ENCODE results near the gene PHLDB1.
A peak's percentile ranks its signal among the peaks of the same experiment; 100 is the strongest.
"Not testable (repeated sequence)": the region's sequence is repeated elsewhere in the genome, so short reads cannot be mapped to it uniquely, and the experiment has no call there.

The PHLDB1 gene

DNA sequence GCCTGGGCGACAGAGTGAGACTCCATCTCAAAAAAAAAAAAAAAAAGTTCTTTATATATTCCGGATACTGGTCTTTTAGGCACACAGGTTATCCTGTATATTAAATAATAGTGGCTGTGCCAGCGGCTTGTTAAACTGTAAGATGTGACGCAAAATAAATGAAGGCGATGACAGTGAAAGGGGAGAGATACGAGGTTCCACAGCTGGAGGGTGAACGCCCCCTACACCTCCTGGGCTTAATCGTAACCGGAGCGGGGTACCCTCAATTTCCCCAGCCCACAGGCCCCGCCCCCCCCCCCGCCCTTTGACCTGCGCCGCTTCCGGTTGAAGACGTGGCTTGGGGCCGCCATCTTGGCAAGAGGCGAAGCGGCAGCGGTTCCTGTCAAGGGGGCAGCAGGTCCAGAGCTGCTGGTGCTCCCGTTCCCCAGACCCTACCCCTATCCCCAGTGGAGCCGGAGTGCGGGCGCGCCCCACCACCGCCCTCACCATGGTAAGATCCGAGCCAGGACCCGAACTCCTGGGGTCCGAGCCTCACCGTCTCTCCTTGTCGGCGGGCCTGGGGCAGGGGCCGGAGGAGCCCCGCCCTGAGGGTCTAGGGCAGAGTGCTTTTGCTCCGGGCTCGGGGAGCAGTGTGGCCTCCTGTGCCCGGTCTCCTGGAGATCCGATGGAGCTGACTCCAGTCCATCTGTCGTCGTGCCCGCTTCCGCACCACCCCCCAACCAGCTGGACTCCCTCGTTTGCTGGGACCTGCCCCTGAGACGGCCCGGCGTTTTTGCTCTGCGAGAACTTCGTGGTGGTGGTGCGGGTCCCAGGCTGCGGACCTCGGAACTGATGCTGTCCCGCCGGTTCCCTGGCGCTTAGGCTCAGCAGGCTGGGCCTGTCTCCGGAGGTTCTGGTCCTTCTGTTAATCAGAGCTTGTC lies 35.1 kb upstream of the PHLDB1 start, which contains the start of gene ARCN1:
ARCN1 (plus strand) TSS at position 349 of the 920 bp plus-strand sequence; CDS start at position 488, 139 bp downstream.
- Mint-ChIP-seq H3K4me3 (peak within 1 kb of the TSS; percentile 98), H3K27ac (peak within 1 kb of the TSS; percentile 97), H3K27me3 (ENCODE audit: low read depth, poor library complexity) (no peaks in the 10 kb centered on the region), H3K9me3 (no peaks in the 10 kb centered on the region), H3K36me3 (ENCODE audit: low read depth) (peaks cover 5% of the 10 kb centered on the region), H3K4me1 (peaks cover 35% of the 10 kb centered on the region)
- TF ChIP-seq, protein P1, sequence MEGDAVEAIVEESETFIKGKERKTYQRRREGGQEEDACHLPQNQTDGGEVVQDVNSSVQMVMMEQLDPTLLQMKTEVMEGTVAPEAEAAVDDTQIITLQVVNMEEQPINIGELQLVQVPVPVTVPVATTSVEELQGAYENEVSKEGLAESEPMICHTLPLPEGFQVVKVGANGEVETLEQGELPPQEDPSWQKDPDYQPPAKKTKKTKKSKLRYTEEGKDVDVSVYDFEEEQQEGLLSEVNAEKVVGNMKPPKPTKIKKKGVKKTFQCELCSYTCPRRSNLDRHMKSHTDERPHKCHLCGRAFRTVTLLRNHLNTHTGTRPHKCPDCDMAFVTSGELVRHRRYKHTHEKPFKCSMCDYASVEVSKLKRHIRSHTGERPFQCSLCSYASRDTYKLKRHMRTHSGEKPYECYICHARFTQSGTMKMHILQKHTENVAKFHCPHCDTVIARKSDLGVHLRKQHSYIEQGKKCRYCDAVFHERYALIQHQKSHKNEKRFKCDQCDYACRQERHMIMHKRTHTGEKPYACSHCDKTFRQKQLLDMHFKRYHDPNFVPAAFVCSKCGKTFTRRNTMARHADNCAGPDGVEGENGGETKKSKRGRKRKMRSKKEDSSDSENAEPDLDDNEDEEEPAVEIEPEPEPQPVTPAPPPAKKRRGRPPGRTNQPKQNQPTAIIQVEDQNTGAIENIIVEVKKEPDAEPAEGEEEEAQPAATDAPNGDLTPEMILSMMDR (IDR thresholded peaks at IDR 0.05) = no peak
- DNase-seq = peak; percentile 71

DNA sequence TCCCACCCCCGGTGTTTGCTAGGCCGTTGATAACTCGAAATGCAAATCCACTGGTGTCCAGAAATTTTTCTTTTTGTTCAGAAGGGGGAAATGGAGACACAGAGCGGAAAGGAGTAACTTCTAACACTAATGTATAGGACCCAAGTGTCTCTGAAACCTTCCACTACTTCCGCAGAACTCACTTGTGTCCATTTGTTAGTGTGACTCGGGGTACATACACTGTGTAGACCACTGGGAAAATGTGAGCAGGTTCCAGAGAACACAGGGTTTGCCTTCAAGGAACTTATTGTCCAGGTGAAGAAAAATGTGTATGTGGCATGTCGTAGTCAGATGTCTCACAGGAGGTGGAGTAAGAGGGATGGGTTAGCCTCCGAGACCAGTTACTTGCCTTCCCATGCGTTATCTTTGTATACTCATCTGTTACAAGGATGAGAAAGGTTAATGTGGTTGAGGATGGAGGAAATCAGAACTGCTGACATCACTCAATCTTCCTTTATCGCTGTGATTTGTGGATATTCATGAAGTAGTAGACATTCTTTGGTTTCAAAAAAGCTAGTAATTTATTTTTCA lies 34.3 kb upstream of the PHLDB1 start:
- Mint-ChIP-seq H3K4me1 (peaks cover 35% of the 10 kb centered on the region), H3K36me3 (ENCODE audit: low read depth) (peaks cover 9% of the 10 kb centered on the region), H3K27me3 (ENCODE audit: low read depth, poor library complexity) (no peaks in the 10 kb centered on the region), H3K27ac (peak overlapping the region; percentile 97), H3K9me3 (no peaks in the 10 kb centered on the region), H3K4me3 (peak overlapping the region; percentile 98)
- TF ChIP-seq, protein P1 (IDR thresholded peaks at IDR 0.05) = no peak
- no peak for DNase-seq

DNA sequence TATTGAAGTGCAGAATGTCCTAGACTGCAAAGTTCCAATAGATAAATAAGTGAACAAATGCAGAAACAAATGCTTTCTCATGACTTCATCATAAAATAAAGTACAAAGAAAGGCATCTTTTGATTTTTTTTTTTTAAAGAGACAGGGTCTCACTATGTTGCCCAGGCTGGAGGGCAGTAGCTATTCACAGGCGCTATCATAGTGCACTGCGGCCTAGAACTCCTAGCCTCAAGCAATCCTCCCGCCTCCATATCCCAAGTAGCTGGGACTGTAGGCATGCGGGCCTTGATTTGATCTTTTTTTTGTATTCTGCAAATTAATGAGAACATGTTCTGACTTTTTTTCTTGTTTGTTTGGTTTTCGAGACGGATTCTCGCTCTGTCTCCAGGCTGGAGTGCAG lies 32.8 kb upstream of the PHLDB1 start:
- Mint-ChIP-seq H3K9me3 (no peaks in the 10 kb centered on the region), H3K27ac (no peak overlapping the region), H3K4me3 (peak overlapping the region; percentile 74), H3K36me3 (ENCODE audit: low read depth) (peaks cover 13% of the 10 kb centered on the region), H3K4me1 (peaks cover 35% of the 10 kb centered on the region), H3K27me3 (ENCODE audit: low read depth, poor library complexity) (no peaks in the 10 kb centered on the region)
- TF ChIP-seq, protein P1 (IDR thresholded peaks at IDR 0.05) = no peak
- DNase-seq = no peak

DNA sequence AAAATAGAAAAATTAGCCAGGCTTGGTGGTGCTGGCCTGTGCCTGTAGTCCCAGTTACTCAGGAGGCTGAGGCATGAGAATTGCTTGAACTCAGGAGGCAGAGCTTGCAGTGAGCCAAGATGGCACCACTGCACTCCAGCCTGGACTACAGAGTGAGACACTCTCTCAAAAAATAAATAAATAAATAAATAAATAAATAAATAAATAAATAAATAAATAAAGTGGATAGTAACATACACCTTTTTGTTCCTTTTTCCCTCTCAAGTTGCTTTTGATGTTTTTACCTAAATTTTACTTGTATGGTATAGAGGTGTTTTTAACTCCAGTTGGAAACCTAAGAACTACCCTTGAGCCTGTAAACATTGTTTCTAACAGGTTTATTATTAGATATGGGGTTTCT lies 29.4 kb upstream of the PHLDB1 start:
- not testable (repeated sequence) for H3K9me3 Mint-ChIP-seq
- peaks cover 28% of the 10 kb centered on the region for H3K4me1 Mint-ChIP-seq

DNA sequence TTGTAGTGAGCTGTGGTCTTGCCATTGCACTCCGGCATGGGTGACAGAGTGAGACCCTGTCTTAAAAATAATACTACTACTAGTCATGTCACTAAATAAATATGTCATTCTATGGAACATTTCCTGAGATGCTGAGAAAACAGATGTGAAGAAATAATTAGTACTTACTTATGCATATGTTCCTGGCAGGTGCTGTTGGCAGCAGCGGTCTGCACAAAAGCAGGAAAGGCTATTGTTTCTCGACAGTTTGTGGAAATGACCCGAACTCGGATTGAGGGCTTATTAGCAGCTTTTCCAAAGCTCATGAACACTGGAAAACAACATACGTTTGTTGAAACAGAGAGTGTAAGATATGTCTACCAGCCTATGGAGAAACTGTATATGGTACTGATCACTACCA lies 26.4 kb upstream of the PHLDB1 start:
- Mint-ChIP-seq H3K27ac (no peak overlapping the region), H3K36me3 (ENCODE audit: low read depth) (peaks cover 49% of the 10 kb centered on the region), H3K4me3 (no peak overlapping the region)

More for the DNA sequence above, 29.4 kb upstream of the PHLDB1 start:
- DNase-seq; H3K4me3 Mint-ChIP-seq; H3K27me3 Mint-ChIP-seq (ENCODE audit: low read depth, poor library complexity); H3K27ac Mint-ChIP-seq: not testable (repeated sequence)
- peaks cover 21% of the 10 kb centered on the region for H3K36me3 Mint-ChIP-seq (ENCODE audit: low read depth)

DNA sequence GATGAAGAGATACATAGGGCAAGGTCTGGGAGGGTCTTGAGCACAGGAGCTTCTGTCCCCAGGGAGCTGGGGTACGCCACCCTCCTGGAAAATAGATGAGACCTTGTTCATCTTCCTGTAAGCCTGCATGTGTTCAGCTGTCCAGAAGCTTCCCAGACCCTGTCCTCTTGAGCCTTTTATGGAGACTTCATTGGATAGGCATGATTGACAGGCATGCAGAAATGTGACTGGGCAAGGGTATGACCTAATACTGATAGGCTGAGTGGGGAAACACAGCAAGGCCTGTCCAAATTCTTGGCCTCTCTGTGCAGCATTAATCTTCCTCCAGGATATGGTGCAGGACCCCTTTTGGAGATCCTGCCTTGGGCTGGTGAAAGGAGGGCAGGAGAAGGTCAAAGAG lies 19.5 kb upstream of the PHLDB1 start:
- no peaks in the 10 kb centered on the region for H3K9me3 Mint-ChIP-seq
- H3K27ac Mint-ChIP-seq = no peak overlapping the region
- DNase-seq = no peak
- H3K4me1 Mint-ChIP-seq = no peaks in the 10 kb centered on the region
- H3K36me3 Mint-ChIP-seq (ENCODE audit: low read depth) = peaks cover 81% of the 10 kb centered on the region
- TF ChIP-seq, protein P1 (IDR thresholded peaks at IDR 0.05) = no peak
- H3K4me3 Mint-ChIP-seq = no peak overlapping the region
- peaks cover 6% of the 10 kb centered on the region for H3K27me3 Mint-ChIP-seq (ENCODE audit: low read depth, poor library complexity)

More for the DNA sequence above, 26.4 kb upstream of the PHLDB1 start:
- Mint-ChIP-seq H3K9me3 (no peaks in the 10 kb centered on the region), H3K4me1 (peaks cover 2% of the 10 kb centered on the region), H3K27me3 (ENCODE audit: low read depth, poor library complexity) (peaks cover 3% of the 10 kb centered on the region)
- TF ChIP-seq, protein P1 (IDR thresholded peaks at IDR 0.05) = no peak
- no peak for DNase-seq

All from nephron progenitor cell (in vitro differentiated cells).